ACHN (cell line): ENCODE results near the gene MOB1A.
A peak's percentile ranks its signal among the peaks of the same experiment; 100 is the strongest.
"Not testable (repeated sequence)": the region's sequence is repeated elsewhere in the genome, so short reads cannot be mapped to it uniquely, and the experiment has no call there.

Source experiments
- DNase-seq: peaks from one replicate; pipeline ENCODE4 v3.0.0-alpha.2; 2015
- in situ Hi-C: cut with HindIII; loops from 2 replicates; pipeline ENCODE4 v1.10.0; 2017; ENCODE audit warnings: low sequenced_read_pairs, low pct_ligation_motif_present, low pct_unique_long_range_greater_than_20kb

MOB1A gene

GRCh38 chr2:74121846-74122245, 56.8 kb downstream of the MOB1A start:
- in situ Hi-C loops, DNase-seq: not testable (repeated sequence)

- in situ Hi-C loops = no loop called here
- DNase-seq = peak; percentile 90
These were observed 58.5 kb downstream of the MOB1A start for GRCh38 chr2:74119912-74120825.

GRCh38 chr2:74119339-74119738, 59.3 kb downstream of the MOB1A start:
- in situ Hi-C loops = no loop called here
- peak; percentile 41 for DNase-seq

- in situ Hi-C loops = no loop called here
- DNase-seq = no peak
These were observed 67.3 kb downstream of the MOB1A start for GRCh38 chr2:74111380-74111779.

GRCh38 chr2:74110537-74110936, 68.1 kb downstream of the MOB1A start:
- in situ Hi-C loops = no loop called here
- no peak for DNase-seq

- no peak for DNase-seq
- in situ Hi-C loops = no loop called here
These were observed 69.1 kb downstream of the MOB1A start for GRCh38 chr2:74109551-74109950.

GRCh38 chr2:74107071-74107470, 71.6 kb downstream of the MOB1A start:
- in situ Hi-C loops = no loop called here
- no peak for DNase-seq

- DNase-seq = no peak
- in situ Hi-C loops = no loop called here
These were observed 73.3 kb downstream of the MOB1A start for GRCh38 chr2:74105413-74105812.

GRCh38 chr2:74104839-74105238, 73.8 kb downstream of the MOB1A start:
- no peak for DNase-seq
- in situ Hi-C loops = no loop called here

GRCh38 chr2:74103763-74104162, 74.9 kb downstream of the MOB1A start:
- in situ Hi-C loops = no loop called here
- no peak for DNase-seq
